Testis (tissue), 3 donors: Measurements from ENCODE around the gene ESPNL. TPM values are rescaled to one million over a fixed set of nuclear protein-coding genes. Genes with fewer than 3 reads are reported as not detected.

Experiments
- DNase-seq: peaks from one replicate; pipeline ENCODE4 v3.0.0-alpha.2; 2019
- H3K27ac ChIP-seq, 2 donors: fragments of 200-600 bp; sonication (generic); one replicate each; pipeline ENCODE4 v1.5.1; 2019
- H3K27me3 ChIP-seq: fragments of 200-600 bp; sonication (generic); one replicate; pipeline ENCODE4 v1.5.1; 2019
- H3K36me3 ChIP-seq: fragments of 200-600 bp; sonication (generic); one replicate; pipeline ENCODE4 v1.5.1; 2017; ENCODE audit warnings: low read depth; ENCODE audit errors: missing control alignments
- H3K4me1 ChIP-seq: fragments of 200-600 bp; sonication (generic); one replicate; pipeline ENCODE4 v1.5.1; 2019
- H3K4me3 ChIP-seq, 2 donors: fragments of 200-600 bp; sonication (generic); one replicate each; pipeline ENCODE4 v1.5.1; 2017 to 2019
- H3K9me3 ChIP-seq: fragments of 200-600 bp; sonication (generic); one replicate; pipeline ENCODE4 v1.5.1; 2017
- POLR2A ChIP-seq: fragments of 450-650 bp; IDR thresholded peaks from one replicate; pipeline ENCODE4 v1.6.1; 2017; ENCODE audit warnings: antibody characterized with exemption, mild to moderate bottlenecking, moderate library complexity
- WGBS, 2 donors: methylation state at CpG; one replicate each; pipeline ENCODE4 v1.1.5; 2018; 5-methylcytosine and 5-hydroxymethylcytosine counted together
- intact Hi-C: fragments of 100-400 bp; cut with DNase I; formaldehyde crosslinking; loops from one replicate; pipeline ENCODE4 v1.15.1; 2023; ENCODE audit warnings: low total_unique reads
- polyA plus RNA-seq: library from polyadenylated mRNA; stranded (reverse); fragments of 350-450 nt; fragmentation: Illumina TruSeq; extraction: RNeasy Lipid Tissue Mini Kit (QIAGEN cat#74804); gene quantifications from one replicate; pipeline ENCODE4 v1.2.3, GENCODE V29; 2014; ENCODE audit warnings: low read depth, low replicate concordance; ENCODE audit not compliant: insufficient read depth
- total RNA-seq, 2 donors: library from RNA; depleted of rRNA; stranded (reverse); fragments of >200 nt; gene quantifications; one replicate each; pipeline ENCODE4 v1.2.3, GENCODE V29; 2016
- TF ChIP-seq, protein P1 (sequence below), 3 experiments: fragments of 450-650 bp in 2 of 3; fragments of 200-600 bp in 1 of 3; sonication (generic) in 1 of 3; IDR thresholded peaks; one replicate each; pipeline ENCODE4 v1.5.1; 2016 to 2019; ENCODE audit warnings: antibody characterized with exemption in 3 of 3, mild to moderate bottlenecking in 2 of 3, moderate library complexity in 1 of 3

ESPNL gene
- total and polyA plus RNA-seq, 3 donors from 2014 or later = 2.1 to 7.5 (median 2.8) TPM

DNA sequence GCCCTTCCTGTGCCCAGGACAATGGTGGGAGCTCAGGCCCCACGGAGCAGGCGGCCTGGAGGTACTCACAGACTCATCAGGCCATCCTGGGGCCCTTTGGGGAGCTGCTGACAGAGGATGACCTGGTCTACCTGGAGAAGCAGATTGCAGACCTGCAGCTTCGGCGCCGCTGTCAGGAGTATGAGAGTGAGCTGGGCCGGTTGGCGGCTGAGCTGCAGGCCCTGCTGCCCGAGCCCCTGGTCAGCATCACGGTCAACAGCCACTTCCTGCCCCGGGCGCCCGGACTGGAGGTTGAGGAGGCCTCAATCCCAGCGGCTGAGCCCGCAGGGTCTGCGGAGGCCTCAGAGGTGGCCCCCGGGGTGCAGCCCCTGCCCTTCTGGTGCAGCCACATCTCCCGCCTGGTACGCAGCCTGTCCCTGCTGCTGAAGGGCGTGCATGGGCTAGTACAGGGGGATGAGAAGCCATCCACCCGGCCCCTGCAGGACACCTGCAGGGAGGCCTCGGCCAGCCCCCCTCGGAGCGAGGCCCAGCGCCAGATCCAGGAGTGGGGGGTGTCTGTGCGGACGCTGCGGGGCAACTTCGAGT is 30.1 kb downstream of the ESPNL start:
- intact Hi-C loops = no loop called here

DNA sequence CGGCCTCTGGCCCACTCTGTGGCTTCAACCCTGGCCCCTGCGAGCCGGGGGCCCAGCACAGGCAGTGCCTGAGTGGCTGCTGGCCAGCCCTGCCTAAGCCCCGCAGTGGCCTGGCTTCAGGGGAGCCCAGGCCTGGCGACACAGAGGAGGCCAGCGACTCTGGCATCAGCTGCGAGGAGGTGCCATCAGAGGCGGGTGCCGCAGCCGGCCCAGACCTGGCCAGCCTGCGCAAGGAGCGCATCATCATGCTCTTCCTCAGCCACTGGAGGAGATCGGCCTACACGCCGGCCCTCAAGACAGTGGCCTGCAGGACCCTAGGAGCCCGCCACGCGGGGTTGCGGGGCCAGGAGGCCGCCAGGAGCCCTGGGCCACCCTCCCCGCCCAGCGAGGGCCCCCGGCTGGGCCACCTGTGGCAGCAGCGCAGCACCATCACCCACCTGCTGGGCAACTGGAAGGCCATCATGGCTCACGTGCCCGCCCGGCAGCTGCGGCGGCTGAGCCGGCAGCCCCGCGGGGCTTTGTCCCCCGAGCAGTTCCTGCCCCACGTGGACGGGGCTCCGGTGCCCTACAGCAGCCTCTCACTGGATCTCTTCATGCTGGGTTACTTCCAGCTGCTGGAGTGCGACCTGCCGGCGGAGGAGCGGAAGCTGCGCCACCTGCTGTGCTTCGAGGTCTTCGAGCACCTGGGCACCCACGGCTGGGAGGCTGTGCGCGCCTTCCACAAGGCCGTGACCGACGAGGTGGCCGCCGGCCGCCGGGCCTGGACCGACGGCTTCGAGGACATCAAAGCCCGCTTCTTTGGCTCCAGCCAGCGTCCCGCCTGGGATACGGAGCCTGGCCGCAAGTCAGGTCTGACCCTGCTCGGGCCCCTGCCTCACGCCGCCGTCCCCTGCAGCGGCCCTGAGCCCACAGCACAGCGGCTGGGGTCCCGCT is 30.8 kb downstream of the ESPNL start:
- DNase-seq = no peak
- no peaks in the 10 kb centered on the region for H3K36me3 ChIP-seq
- intact Hi-C loops = no loop called here
- 90 to 91% methylated on average over 44 to 46 of the region's 68 CpGs for WGBS, 2 donors
- no peak overlapping the region for H3K27ac ChIP-seq
- no peak overlapping the region for H3K4me3 ChIP-seq
- peaks cover 2% of the 10 kb centered on the region for H3K4me1 ChIP-seq
- no peak for TF ChIP-seq POLR2A
- TF ChIP-seq, protein P1, sequence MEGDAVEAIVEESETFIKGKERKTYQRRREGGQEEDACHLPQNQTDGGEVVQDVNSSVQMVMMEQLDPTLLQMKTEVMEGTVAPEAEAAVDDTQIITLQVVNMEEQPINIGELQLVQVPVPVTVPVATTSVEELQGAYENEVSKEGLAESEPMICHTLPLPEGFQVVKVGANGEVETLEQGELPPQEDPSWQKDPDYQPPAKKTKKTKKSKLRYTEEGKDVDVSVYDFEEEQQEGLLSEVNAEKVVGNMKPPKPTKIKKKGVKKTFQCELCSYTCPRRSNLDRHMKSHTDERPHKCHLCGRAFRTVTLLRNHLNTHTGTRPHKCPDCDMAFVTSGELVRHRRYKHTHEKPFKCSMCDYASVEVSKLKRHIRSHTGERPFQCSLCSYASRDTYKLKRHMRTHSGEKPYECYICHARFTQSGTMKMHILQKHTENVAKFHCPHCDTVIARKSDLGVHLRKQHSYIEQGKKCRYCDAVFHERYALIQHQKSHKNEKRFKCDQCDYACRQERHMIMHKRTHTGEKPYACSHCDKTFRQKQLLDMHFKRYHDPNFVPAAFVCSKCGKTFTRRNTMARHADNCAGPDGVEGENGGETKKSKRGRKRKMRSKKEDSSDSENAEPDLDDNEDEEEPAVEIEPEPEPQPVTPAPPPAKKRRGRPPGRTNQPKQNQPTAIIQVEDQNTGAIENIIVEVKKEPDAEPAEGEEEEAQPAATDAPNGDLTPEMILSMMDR (IDR thresholded peaks at IDR 0.05) = no peak
- no peaks in the 10 kb centered on the region for H3K9me3 ChIP-seq
- no peaks in the 10 kb centered on the region for H3K27me3 ChIP-seq

More for the DNA sequence above, 30.1 kb downstream of the ESPNL start:
- no peaks in the 10 kb centered on the region for H3K36me3 ChIP-seq
- no peak overlapping the region for H3K27ac ChIP-seq
- peaks cover 2% of the 10 kb centered on the region for H3K4me1 ChIP-seq
- WGBS, 2 donors = 89 to 100% methylated on average over 2 to 28 of the region's 28 CpGs
- H3K27me3 ChIP-seq = no peaks in the 10 kb centered on the region
- no peak for DNase-seq
- no peaks in the 10 kb centered on the region for H3K9me3 ChIP-seq
- no peak overlapping the region for H3K4me3 ChIP-seq
- TF ChIP-seq, protein P1 (IDR thresholded peaks at IDR 0.05) = no peak
- no peak for TF ChIP-seq POLR2A

DNA sequence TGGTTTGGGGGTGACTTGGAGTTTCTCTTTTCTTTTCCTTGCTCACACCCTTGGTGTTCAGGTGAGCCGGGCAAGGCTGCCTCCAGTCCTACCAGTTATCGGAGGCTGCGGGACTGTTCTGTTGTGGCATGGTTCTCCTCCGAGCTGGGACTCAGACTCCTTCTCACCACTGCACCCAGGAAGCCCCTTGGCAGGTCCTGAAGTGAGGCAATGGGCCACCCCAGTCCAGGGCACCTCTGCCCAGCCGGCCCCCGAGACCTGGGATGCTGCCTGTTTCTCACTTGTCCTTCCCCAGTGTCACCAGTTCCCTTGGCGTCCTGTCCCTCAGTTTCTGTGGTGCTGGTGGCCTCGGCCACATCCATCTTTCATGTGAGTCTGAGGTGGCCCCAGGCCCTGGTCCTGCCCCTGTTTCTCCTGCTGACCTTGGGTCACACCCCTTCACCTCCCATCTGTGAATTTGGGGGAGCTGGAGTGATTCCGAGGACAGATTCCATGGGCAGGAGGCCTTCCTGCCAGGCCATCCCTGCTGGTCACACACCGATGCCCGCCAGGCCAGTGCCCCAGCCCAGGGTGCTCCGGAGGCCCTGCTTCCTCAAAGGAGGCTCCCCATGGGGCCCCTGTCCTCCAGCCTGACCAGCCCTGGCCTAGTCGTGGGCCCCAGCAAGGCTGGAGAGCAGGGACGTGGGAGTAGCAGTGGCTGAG is 31.8 kb downstream of the ESPNL start:
- Histone ChIP-seq H3K9me3 (no peaks in the 10 kb centered on the region), H3K4me1 (peaks cover 2% of the 10 kb centered on the region)
- 93 to 96% methylated on average over 9 to 14 of the region's 14 CpGs for WGBS, 2 donors

DNA sequence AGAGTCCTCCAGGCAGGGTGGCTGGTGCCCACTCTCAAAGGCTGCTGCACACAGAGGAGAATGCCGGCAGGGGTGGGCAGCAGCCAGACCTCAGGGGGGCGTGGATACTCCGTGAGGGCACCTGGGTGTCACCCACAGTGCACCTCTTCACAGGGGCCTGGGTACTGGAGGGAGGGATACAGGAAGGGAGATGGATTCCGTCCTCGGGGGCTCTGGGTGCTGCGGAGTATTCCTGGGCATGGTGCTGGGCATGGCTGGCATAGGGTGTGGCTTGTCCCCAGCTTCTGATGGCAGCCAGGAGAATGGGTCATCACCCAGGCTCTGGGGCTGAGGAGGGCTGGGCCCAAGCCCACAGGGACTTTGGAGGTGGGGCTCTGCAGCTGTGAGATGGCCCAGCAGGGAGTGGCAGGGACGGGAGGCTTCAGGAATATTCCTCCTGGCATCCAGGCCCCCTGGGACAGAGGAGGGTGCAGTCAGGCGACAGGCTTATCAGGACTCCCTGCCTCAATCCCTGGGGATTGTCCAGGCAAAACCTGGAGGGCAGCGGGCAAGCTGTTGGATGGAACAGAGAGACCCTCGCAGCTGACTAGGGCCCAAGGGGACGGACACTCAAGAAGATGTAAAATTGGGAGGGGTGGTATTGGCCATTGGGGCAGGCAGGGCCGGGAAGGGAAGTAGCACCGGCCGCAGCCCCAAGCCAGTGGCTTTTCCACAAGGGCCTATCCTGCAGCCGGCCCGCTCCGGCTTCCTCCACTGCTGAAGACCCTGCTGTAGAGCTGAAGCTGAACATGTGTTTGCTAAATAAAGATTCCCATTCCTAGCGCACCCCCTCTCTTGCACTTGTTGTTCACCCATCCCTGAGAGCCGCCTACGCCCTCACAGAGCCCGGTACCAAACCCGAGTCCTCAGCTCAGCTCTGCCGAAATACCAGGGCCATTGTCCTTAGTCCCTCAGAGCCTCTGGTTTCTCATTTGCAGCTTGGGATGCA is 32.6 kb downstream of the ESPNL start:
- 89 to 98% methylated on average over 22 to 23 of the region's 23 CpGs for WGBS, 2 donors
- no peak for TF ChIP-seq POLR2A
- TF ChIP-seq, protein P1 (IDR thresholded peaks at IDR 0.05) = no peak
- intact Hi-C loops = no loop called here
- Histone ChIP-seq H3K4me3 (no peak overlapping the region), H3K27ac (no peak overlapping the region), H3K9me3 (no peaks in the 10 kb centered on the region), H3K4me1 (peaks cover 2% of the 10 kb centered on the region), H3K36me3 (no peaks in the 10 kb centered on the region), H3K27me3 (no peaks in the 10 kb centered on the region)
- DNase-seq = no peak

More for the DNA sequence above, 31.8 kb downstream of the ESPNL start:
- TF ChIP-seq POLR2A = no peak
- TF ChIP-seq, protein P1 (IDR thresholded peaks at IDR 0.05) = no peak
- no peaks in the 10 kb centered on the region for H3K36me3 ChIP-seq
- H3K27ac ChIP-seq = no peak overlapping the region
- H3K4me3 ChIP-seq = no peak overlapping the region
- no peak for DNase-seq
- intact Hi-C loops = no loop called here
- no peaks in the 10 kb centered on the region for H3K27me3 ChIP-seq
